Neural crest cell (in vitro differentiated cells): ENCODE measurements around the gene APOOL. TPM values are rescaled to one million over a fixed set of nuclear protein-coding genes. Genes with fewer than 3 reads are reported as not detected.
A peak's percentile ranks its signal among the peaks of the same experiment; 100 is the strongest.

ENCODE experiments used
- DNase-seq: peaks from one replicate; pipeline ENCODE4 v3.0.0; 2021; ENCODE audit warnings: low read depth, mixed read lengths, low spot score
- H3K27ac Mint-ChIP-seq: one replicate; pipeline ENCODE4 v1.8.0; 2021; ENCODE audit warnings: mild to moderate bottlenecking, mixed read lengths; ENCODE audit not compliant: unreplicated experiment
- H3K27me3 Mint-ChIP-seq: 2 replicates; pipeline ENCODE4 v1.8.0; 2021; ENCODE audit warnings: low read depth, mild to moderate bottlenecking, mixed read lengths
- H3K36me3 Mint-ChIP-seq: 2 replicates; pipeline ENCODE4 v1.8.0; 2021; ENCODE audit warnings: low read depth, mild to moderate bottlenecking, mixed read lengths
- H3K4me1 Mint-ChIP-seq: 2 replicates; pipeline ENCODE4 v1.8.0; 2021; ENCODE audit warnings: mixed read lengths
- H3K4me3 Mint-ChIP-seq: one replicate; pipeline ENCODE4 v1.8.0; 2021; ENCODE audit warnings: mild to moderate bottlenecking, mixed read lengths
- H3K9me3 Mint-ChIP-seq: 2 replicates; pipeline ENCODE4 v1.8.0; 2021; ENCODE audit warnings: mixed read lengths
- total RNA-seq: library from RNA; stranded (reverse); gene quantifications from 2 replicates; pipeline ENCODE4 v1.2.1, GENCODE V29; 2021
- TF ChIP-seq, protein P1 (sequence below): fragments of 200-600 bp; sonication (generic); conservative IDR thresholded peaks from 2 replicates; pipeline ENCODE4 v1.5.0; 2021; ENCODE audit warnings: antibody characterized with exemption, mild to moderate bottlenecking

Gene APOOL
- total RNA-seq, 1 donor from 2014 or later: 16.6 TPM

GRCh38 chrX:85112293-85112692 is 108.6 kb downstream of the APOOL start:
- Mint-ChIP-seq H3K4me3 (no peak overlapping the region), H3K36me3 (no peaks in the 10 kb centered on the region), H3K4me1 (no peaks in the 10 kb centered on the region), H3K9me3 (no peaks in the 10 kb centered on the region), H3K27ac (no peak overlapping the region), H3K27me3 (no peaks in the 10 kb centered on the region)
- no peak for DNase-seq
- TF ChIP-seq, protein P1, sequence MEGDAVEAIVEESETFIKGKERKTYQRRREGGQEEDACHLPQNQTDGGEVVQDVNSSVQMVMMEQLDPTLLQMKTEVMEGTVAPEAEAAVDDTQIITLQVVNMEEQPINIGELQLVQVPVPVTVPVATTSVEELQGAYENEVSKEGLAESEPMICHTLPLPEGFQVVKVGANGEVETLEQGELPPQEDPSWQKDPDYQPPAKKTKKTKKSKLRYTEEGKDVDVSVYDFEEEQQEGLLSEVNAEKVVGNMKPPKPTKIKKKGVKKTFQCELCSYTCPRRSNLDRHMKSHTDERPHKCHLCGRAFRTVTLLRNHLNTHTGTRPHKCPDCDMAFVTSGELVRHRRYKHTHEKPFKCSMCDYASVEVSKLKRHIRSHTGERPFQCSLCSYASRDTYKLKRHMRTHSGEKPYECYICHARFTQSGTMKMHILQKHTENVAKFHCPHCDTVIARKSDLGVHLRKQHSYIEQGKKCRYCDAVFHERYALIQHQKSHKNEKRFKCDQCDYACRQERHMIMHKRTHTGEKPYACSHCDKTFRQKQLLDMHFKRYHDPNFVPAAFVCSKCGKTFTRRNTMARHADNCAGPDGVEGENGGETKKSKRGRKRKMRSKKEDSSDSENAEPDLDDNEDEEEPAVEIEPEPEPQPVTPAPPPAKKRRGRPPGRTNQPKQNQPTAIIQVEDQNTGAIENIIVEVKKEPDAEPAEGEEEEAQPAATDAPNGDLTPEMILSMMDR: no peak

- Mint-ChIP-seq H3K4me3 (no peak overlapping the region), H3K9me3 (no peaks in the 10 kb centered on the region), H3K4me1 (no peaks in the 10 kb centered on the region), H3K36me3 (no peaks in the 10 kb centered on the region), H3K27ac (no peak overlapping the region), H3K27me3 (no peaks in the 10 kb centered on the region)
- no peak for DNase-seq
- TF ChIP-seq, protein P1: no peak
These were observed 110.1 kb downstream of the APOOL start for GRCh38 chrX:85113746-85114145.

- Mint-ChIP-seq H3K36me3 (no peaks in the 10 kb centered on the region), H3K9me3 (no peaks in the 10 kb centered on the region), H3K4me3 (no peak overlapping the region), H3K4me1 (no peaks in the 10 kb centered on the region), H3K27ac (no peak overlapping the region), H3K27me3 (no peaks in the 10 kb centered on the region)
- no peak for DNase-seq
- TF ChIP-seq, protein P1: no peak
These were observed 110.5 kb downstream of the APOOL start for GRCh38 chrX:85114171-85114570.

GRCh38 chrX:85114776-85115175 is 111.1 kb downstream of the APOOL start:
- Mint-ChIP-seq H3K36me3 (no peaks in the 10 kb centered on the region), H3K4me3 (no peak overlapping the region), H3K9me3 (no peaks in the 10 kb centered on the region), H3K27me3 (no peaks in the 10 kb centered on the region), H3K4me1 (no peaks in the 10 kb centered on the region), H3K27ac (no peak overlapping the region)
- TF ChIP-seq, protein P1: peak; percentile 15
- no peak for DNase-seq

- H3K36me3 Mint-ChIP-seq: no peaks in the 10 kb centered on the region
- H3K27me3 Mint-ChIP-seq: no peaks in the 10 kb centered on the region
- no peak for DNase-seq
- no peaks in the 10 kb centered on the region for H3K9me3 Mint-ChIP-seq
- TF ChIP-seq, protein P1: no peak
- H3K27ac Mint-ChIP-seq: no peak overlapping the region
- H3K4me3 Mint-ChIP-seq: no peak overlapping the region
- H3K4me1 Mint-ChIP-seq: no peaks in the 10 kb centered on the region
These were observed 111.6 kb downstream of the APOOL start for GRCh38 chrX:85115252-85115651.

- no peak overlapping the region for H3K4me3 Mint-ChIP-seq
- TF ChIP-seq, protein P1: no peak
- H3K36me3 Mint-ChIP-seq: peaks cover 4% of the 10 kb centered on the region
- H3K27me3 Mint-ChIP-seq: no peaks in the 10 kb centered on the region
- no peak for DNase-seq
- H3K9me3 Mint-ChIP-seq: peaks cover 12% of the 10 kb centered on the region
- no peaks in the 10 kb centered on the region for H3K4me1 Mint-ChIP-seq
- H3K27ac Mint-ChIP-seq: no peak overlapping the region
These were observed 132.7 kb downstream of the APOOL start for GRCh38 chrX:85136409-85136808.
